Stimulated activated naive CD8-positive, alpha-beta T cell treated with anti-CD3 and anti-CD28 coated beads, Interleukin-15, amount 100 ng/mL, for 72 hours (primary cell): ENCODE data around the gene FAM83G.
A peak's percentile ranks its signal among the peaks of the same experiment; 100 is the strongest.
"Not testable (repeated sequence)": the region's sequence is repeated elsewhere in the genome, so short reads cannot be mapped to it uniquely, and the experiment has no call there.

Source experiments
- ATAC-seq: fragments of 150-1000 bp; cut with Tn5 transposase; 2 replicates; pipeline ENCODE4 v1.10.0; 2021; ENCODE audit warnings: mild to moderate bottlenecking, moderate library complexity
- DNase-seq, 2 donors: peaks; one replicate each; pipeline ENCODE4 v3.0.0; 2021 to 2022
- H3K27ac Mint-ChIP-seq, 2 donors: one replicate each; pipeline ENCODE4 v1.8.0; 2022; ENCODE audit warnings: mild to moderate bottlenecking in 2 of 2, mixed read lengths in 2 of 2, moderate library complexity in 2 of 2
- H3K27me3 Mint-ChIP-seq: one replicate; pipeline ENCODE4 v1.8.0; 2022; ENCODE audit warnings: mixed read lengths
- H3K4me1 Mint-ChIP-seq: one replicate; pipeline ENCODE4 v1.8.0; 2022; ENCODE audit warnings: mild to moderate bottlenecking, mixed read lengths
- H3K4me3 Mint-ChIP-seq, 2 donors: one replicate each; pipeline ENCODE4 v1.8.0; 2022; ENCODE audit warnings: mild to moderate bottlenecking in 2 of 2, mixed read lengths in 2 of 2, moderate library complexity in 1 of 2
- H3K9me3 Mint-ChIP-seq, 2 donors: one replicate each; pipeline ENCODE4 v1.8.0; 2022; ENCODE audit warnings: mixed read lengths in 2 of 2

The FAM83G gene

GRCh38 chr17:19030771-19031449 is 26.3 kb upstream of the FAM83G start:
- not testable (repeated sequence) for H3K27ac Mint-ChIP-seq, H3K4me1 Mint-ChIP-seq, ATAC-seq, H3K4me3 Mint-ChIP-seq, DNase-seq, H3K9me3 Mint-ChIP-seq, H3K27me3 Mint-ChIP-seq

- H3K27me3 Mint-ChIP-seq, H3K4me3 Mint-ChIP-seq, H3K27ac Mint-ChIP-seq, ATAC-seq, H3K9me3 Mint-ChIP-seq, H3K4me1 Mint-ChIP-seq, DNase-seq: not testable (repeated sequence)
Observed at GRCh38 chr17:19029740-19030139, 25.2 kb upstream of the FAM83G start.

GRCh38 chr17:19028671-19029070 is 24.1 kb upstream of the FAM83G start:
- not testable (repeated sequence) for ATAC-seq, H3K9me3 Mint-ChIP-seq, H3K4me3 Mint-ChIP-seq, H3K27me3 Mint-ChIP-seq, H3K27ac Mint-ChIP-seq, DNase-seq
- peaks cover 16% of the 10 kb centered on the region for H3K4me1 Mint-ChIP-seq

GRCh38 chr17:19024101-19025078 is 19.8 kb upstream of the FAM83G start:
- H3K27me3 Mint-ChIP-seq, result no peaks in the 10 kb centered on the region
- H3K9me3 Mint-ChIP-seq, result no peaks in the 10 kb centered on the region
- H3K4me1 Mint-ChIP-seq, result peaks cover 27% of the 10 kb centered on the region
- peak overlapping the region in 1 of 2 donors; percentile 32 for H3K4me3 Mint-ChIP-seq
- ATAC-seq, result peak; percentile 59
- peak overlapping the region; percentile 65 to 77 for H3K27ac Mint-ChIP-seq
- DNase-seq, result no peak

GRCh38 chr17:19023209-19023999 is 18.8 kb upstream of the FAM83G start:
- Mint-ChIP-seq H3K4me3 (no peak overlapping the region), H3K27ac (no peak overlapping the region), H3K27me3 (no peaks in the 10 kb centered on the region), H3K9me3 (no peaks in the 10 kb centered on the region), H3K4me1 (peaks cover 33% of the 10 kb centered on the region)
- ATAC-seq, result no peak
- no peak for DNase-seq

- Mint-ChIP-seq H3K4me3 (no peak overlapping the region), H3K27ac (peak overlapping the region in 1 of 2 donors; percentile 64), H3K4me1 (peaks cover 34% of the 10 kb centered on the region), H3K9me3 (no peaks in the 10 kb centered on the region), H3K27me3 (no peaks in the 10 kb centered on the region)
- ATAC-seq (no peak), DNase-seq (no peak)
Observed at GRCh38 chr17:19022747-19023146, 18.2 kb upstream of the FAM83G start.

GRCh38 chr17:19022128-19022527 is 17.6 kb upstream of the FAM83G start:
- no peak overlapping the region for H3K27ac Mint-ChIP-seq
- H3K27me3 Mint-ChIP-seq, result no peaks in the 10 kb centered on the region
- peaks cover 40% of the 10 kb centered on the region for H3K4me1 Mint-ChIP-seq
- no peak overlapping the region for H3K4me3 Mint-ChIP-seq
- DNase-seq (no peak), ATAC-seq (no peak)
- H3K9me3 Mint-ChIP-seq, result no peaks in the 10 kb centered on the region

GRCh38 chr17:19021622-19022083 is 17.1 kb upstream of the FAM83G start:
- DNase-seq (no peak), ATAC-seq (no peak)
- Mint-ChIP-seq H3K4me1 (peaks cover 45% of the 10 kb centered on the region), H3K27ac (no peak overlapping the region), H3K27me3 (no peaks in the 10 kb centered on the region), H3K9me3 (no peaks in the 10 kb centered on the region), H3K4me3 (no peak overlapping the region)

GRCh38 chr17:19021011-19021621 is 16.6 kb upstream of the FAM83G start:
- H3K27me3 Mint-ChIP-seq, H3K9me3 Mint-ChIP-seq, ATAC-seq, DNase-seq, H3K4me3 Mint-ChIP-seq: not testable (repeated sequence)
- peak overlapping the region in 1 of 2 donors; percentile 93 for H3K27ac Mint-ChIP-seq
- peaks cover 46% of the 10 kb centered on the region for H3K4me1 Mint-ChIP-seq

GRCh38 chr17:19020016-19020415 is 15.5 kb upstream of the FAM83G start:
- ATAC-seq, result no peak
- H3K4me3 Mint-ChIP-seq, result no peak overlapping the region
- no peak overlapping the region for H3K27ac Mint-ChIP-seq
- peaks cover 52% of the 10 kb centered on the region for H3K4me1 Mint-ChIP-seq
- H3K27me3 Mint-ChIP-seq, result no peaks in the 10 kb centered on the region
- no peak for DNase-seq
- H3K9me3 Mint-ChIP-seq, result no peaks in the 10 kb centered on the region

- Mint-ChIP-seq H3K4me3 (no peak overlapping the region), H3K9me3 (no peaks in the 10 kb centered on the region), H3K4me1 (peaks cover 46% of the 10 kb centered on the region), H3K27me3 (no peaks in the 10 kb centered on the region), H3K27ac (peak overlapping the region in 1 of 2 donors; percentile 22)
- DNase-seq (no peak), ATAC-seq (no peak)
Observed at GRCh38 chr17:19019041-19019941, 14.7 kb upstream of the FAM83G start.

- Mint-ChIP-seq H3K27ac (no peak overlapping the region), H3K27me3 (no peaks in the 10 kb centered on the region), H3K9me3 (no peaks in the 10 kb centered on the region), H3K4me1 (peaks cover 39% of the 10 kb centered on the region), H3K4me3 (no peak overlapping the region)
- DNase-seq (no peak), ATAC-seq (no peak)
Observed at GRCh38 chr17:19018600-19018950, 14.0 kb upstream of the FAM83G start.

- Mint-ChIP-seq H3K9me3 (no peaks in the 10 kb centered on the region), H3K4me3 (no peak overlapping the region), H3K27ac (no peak overlapping the region), H3K27me3 (no peaks in the 10 kb centered on the region), H3K4me1 (peaks cover 39% of the 10 kb centered on the region)
- no peak for ATAC-seq
- DNase-seq, result no peak
Observed at GRCh38 chr17:19017804-19018599, 13.4 kb upstream of the FAM83G start.

GRCh38 chr17:19017401-19017800 is 12.8 kb upstream of the FAM83G start:
- peaks cover 33% of the 10 kb centered on the region for H3K4me1 Mint-ChIP-seq
- no peak overlapping the region for H3K4me3 Mint-ChIP-seq
- no peaks in the 10 kb centered on the region for H3K9me3 Mint-ChIP-seq
- H3K27me3 Mint-ChIP-seq, result no peaks in the 10 kb centered on the region
- DNase-seq (no peak), ATAC-seq (peak; percentile 13)
- H3K27ac Mint-ChIP-seq, result peak overlapping the region in 1 of 2 donors; percentile 73
